ENCODE measurements around the gene YRDC. TPM values are rescaled to one million over a fixed set of nuclear protein-coding genes. Genes with fewer than 3 reads are reported as not detected.

Gene YRDC
- total and polyA plus RNA-seq, 4 donors: 4.4 to 9.8 (median 9.4) TPM

GRCh38 chr1:37793773-37794371, 14.1 kb downstream of the YRDC start, which contains the start of gene MANEAL:
Gene MANEAL (plus strand): TSS chr1:37793847. CDS start chr1:37794183, 336 bp downstream.
- Histone ChIP-seq H3K4me1 (ENCODE audit: control insufficient read depth in 4 of 4, insufficient read depth in 4 of 4, low read length in 3 of 4) (peaks cover 7 to 21% (median 9%) of the 10 kb centered on the region in 4 donors), H3K4me3 (ENCODE audit: low read depth in 1 of 3, low read length in 3 of 3) (peak within 1 kb of the TSS; percentile 56 to 70 (median 67)), H3K27ac (ENCODE audit: low read depth in 1 of 2, low read length in 2 of 2) (no peak within 1 kb of the TSS), H3K27me3 (ENCODE audit: control insufficient read depth in 4 of 4, insufficient read depth in 4 of 4, low read length in 3 of 4) (no peaks in the 10 kb centered on the region), H3K9ac (ENCODE audit: low read depth in 1 of 2, low read length in 2 of 2) (no peak within 1 kb of the TSS), H3K36me3 (ENCODE audit: control insufficient read depth in 4 of 4, insufficient read depth in 3 of 4, low read depth in 1 of 4, low read length in 3 of 4) (peaks cover 0 to 5% (median 2%) of the 10 kb centered on the region in 4 donors), H3K9me3 (ENCODE audit: control insufficient read depth in 4 of 4, low read length in 3 of 4) (no peaks in the 10 kb centered on the region)
- under 1% methylated on average over 82 of the region's 82 CpGs for WGBS
- no peak for DNase-seq (ENCODE audit: low spot score)
- TF ChIP-seq FOXA1 (IDR thresholded peaks at IDR 0.05) (no peak), YY1 (IDR thresholded peaks at IDR 0.05) (no peak), RAD21 (IDR thresholded peaks at IDR 0.05) (no peak), HNF4G (IDR thresholded peaks at IDR 0.05) (no peak), FOXA2 (IDR thresholded peaks at IDR 0.05) (no peak), SP1 (IDR thresholded peaks at IDR 0.05) (no peak), MAX (IDR thresholded peaks at IDR 0.05) (no peak), ZBTB33 (IDR thresholded peaks at IDR 0.05) (no peak), HNF4A (conservative IDR thresholded peaks at IDR 0.05) (no peak), NR2F2 (IDR thresholded peaks at IDR 0.05) (no peak), RXRA (IDR thresholded peaks at IDR 0.05) (no peak)

- peaks cover 0 to 4% (median 2%) of the 10 kb centered on the region in 4 donors for H3K36me3 ChIP-seq (ENCODE audit: control insufficient read depth in 4 of 4, insufficient read depth in 3 of 4, low read depth in 1 of 4, low read length in 3 of 4)
- WGBS: 38% methylated on average over 36 of the region's 36 CpGs
- no peaks in the 10 kb centered on the region for H3K9me3 ChIP-seq (ENCODE audit: control insufficient read depth in 4 of 4, low read length in 3 of 4)
- H3K27ac ChIP-seq (ENCODE audit: low read depth in 1 of 2, low read length in 2 of 2): no peak overlapping the region
- no peak overlapping the region for H3K9ac ChIP-seq (ENCODE audit: low read depth in 1 of 2, low read length in 2 of 2)
- no peak for DNase-seq (ENCODE audit: low spot score)
- TF ChIP-seq GABPA (IDR thresholded peaks at IDR 0.05 in 1 of 2, conservative IDR thresholded peaks at IDR 0.05 in 1 of 2) (no peak), SP1 (IDR thresholded peaks at IDR 0.05) (no peak), EGR1 (IDR thresholded peaks at IDR 0.05; ENCODE audit: low read depth in 2 of 2) (no peak), HNF4A (conservative IDR thresholded peaks at IDR 0.05) (no peak)
- H3K4me1 ChIP-seq (ENCODE audit: control insufficient read depth in 4 of 4, insufficient read depth in 4 of 4, low read length in 3 of 4): peaks cover 7 to 21% (median 9%) of the 10 kb centered on the region in 4 donors
- peaks cover 0 to 2% (median 0%) of the 10 kb centered on the region in 4 donors for H3K27me3 ChIP-seq (ENCODE audit: control insufficient read depth in 4 of 4, insufficient read depth in 4 of 4, low read length in 3 of 4)
- H3K4me3 ChIP-seq (ENCODE audit: low read depth in 1 of 3, low read length in 3 of 3): peak overlapping the region in 1 of 3 donors; percentile 70
These were observed 14.9 kb downstream of the YRDC start for GRCh38 chr1:37792943-37793686.

- no peak overlapping the region for H3K4me3 ChIP-seq (ENCODE audit: low read depth in 1 of 3, low read length in 3 of 3)
- 78% methylated on average over 17 of the region's 17 CpGs for WGBS
- no peaks in the 10 kb centered on the region for H3K4me1 ChIP-seq (ENCODE audit: control insufficient read depth in 4 of 4, insufficient read depth in 4 of 4, low read length in 3 of 4)
- H3K36me3 ChIP-seq (ENCODE audit: control insufficient read depth in 4 of 4, insufficient read depth in 3 of 4, low read depth in 1 of 4, low read length in 3 of 4): no peaks in the 10 kb centered on the region
- no peak overlapping the region for H3K9ac ChIP-seq (ENCODE audit: low read depth in 1 of 2, low read length in 2 of 2)
- TF ChIP-seq YY1 (IDR thresholded peaks at IDR 0.05): no peak
- peaks cover 0 to 2% (median 0%) of the 10 kb centered on the region in 4 donors for H3K27me3 ChIP-seq (ENCODE audit: control insufficient read depth in 4 of 4, insufficient read depth in 4 of 4, low read length in 3 of 4)
- no peak for DNase-seq (ENCODE audit: low spot score)
- H3K27ac ChIP-seq (ENCODE audit: low read depth in 1 of 2, low read length in 2 of 2): no peak overlapping the region
- H3K9me3 ChIP-seq (ENCODE audit: control insufficient read depth in 4 of 4, low read length in 3 of 4): no peaks in the 10 kb centered on the region
These were observed 25.5 kb downstream of the YRDC start for GRCh38 chr1:37782491-37782890.
